ENCODE data around the gene RTN3.
"Not testable (repeated sequence)": the region's sequence is repeated elsewhere in the genome, so short reads cannot be mapped to it uniquely, and the experiment has no call there.

The RTN3 gene

DNA sequence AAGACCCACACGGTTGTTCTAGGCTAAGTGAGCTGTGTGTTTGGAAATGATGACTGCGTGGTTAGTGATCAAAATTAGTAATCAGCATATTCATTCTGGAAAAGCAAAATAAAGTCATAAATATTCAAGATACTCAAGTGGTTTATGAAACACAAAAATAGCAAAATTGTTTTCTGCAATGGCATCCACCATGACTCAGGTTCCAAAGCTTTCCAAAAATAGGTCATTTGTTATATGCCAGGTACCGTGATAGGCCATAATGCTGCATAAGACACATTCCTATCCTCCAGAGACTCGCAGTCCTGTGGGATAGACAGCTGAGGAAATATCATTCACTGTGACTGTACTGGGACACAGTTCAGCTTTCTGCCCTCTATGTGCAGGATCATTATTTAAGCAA, 7.7 kb upstream of the RTN3 start:
- DNase-seq: no peak
- intact Hi-C loops (cut with DNase I): no loop called here

DNA sequence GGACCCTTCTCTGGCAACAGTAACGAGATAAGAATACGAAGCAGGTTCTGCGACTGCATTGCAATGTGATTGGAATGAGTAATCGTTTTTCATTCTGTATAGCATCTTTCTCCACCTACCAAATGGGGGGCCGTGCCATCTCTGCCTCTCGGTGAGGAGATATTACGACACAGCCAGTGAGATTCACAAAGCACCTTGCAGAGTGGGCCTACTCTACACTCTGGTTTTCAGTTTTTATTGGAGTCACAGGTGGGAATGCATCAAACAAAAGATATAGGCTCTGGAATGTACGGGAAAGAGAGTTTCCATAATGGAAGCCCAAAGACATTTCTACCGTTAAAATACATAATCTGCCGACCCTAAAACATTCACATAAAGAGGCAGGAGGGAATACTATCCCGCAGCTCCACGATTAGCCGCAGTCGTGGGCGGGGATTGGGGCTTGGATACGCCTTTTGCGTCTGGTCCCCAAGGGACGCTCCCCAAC, 423 bp upstream of the RTN3 start:
- intact Hi-C loops (cut with DNase I): loop anchor here (1.0 to 5.0 kb wide), 4 partner anchors 10 to 131 kb away; partner anchors contain the start of genes ATL3 and SPINDOC
- peak; percentile 17 to 90 (median 50) for DNase-seq

DNA sequence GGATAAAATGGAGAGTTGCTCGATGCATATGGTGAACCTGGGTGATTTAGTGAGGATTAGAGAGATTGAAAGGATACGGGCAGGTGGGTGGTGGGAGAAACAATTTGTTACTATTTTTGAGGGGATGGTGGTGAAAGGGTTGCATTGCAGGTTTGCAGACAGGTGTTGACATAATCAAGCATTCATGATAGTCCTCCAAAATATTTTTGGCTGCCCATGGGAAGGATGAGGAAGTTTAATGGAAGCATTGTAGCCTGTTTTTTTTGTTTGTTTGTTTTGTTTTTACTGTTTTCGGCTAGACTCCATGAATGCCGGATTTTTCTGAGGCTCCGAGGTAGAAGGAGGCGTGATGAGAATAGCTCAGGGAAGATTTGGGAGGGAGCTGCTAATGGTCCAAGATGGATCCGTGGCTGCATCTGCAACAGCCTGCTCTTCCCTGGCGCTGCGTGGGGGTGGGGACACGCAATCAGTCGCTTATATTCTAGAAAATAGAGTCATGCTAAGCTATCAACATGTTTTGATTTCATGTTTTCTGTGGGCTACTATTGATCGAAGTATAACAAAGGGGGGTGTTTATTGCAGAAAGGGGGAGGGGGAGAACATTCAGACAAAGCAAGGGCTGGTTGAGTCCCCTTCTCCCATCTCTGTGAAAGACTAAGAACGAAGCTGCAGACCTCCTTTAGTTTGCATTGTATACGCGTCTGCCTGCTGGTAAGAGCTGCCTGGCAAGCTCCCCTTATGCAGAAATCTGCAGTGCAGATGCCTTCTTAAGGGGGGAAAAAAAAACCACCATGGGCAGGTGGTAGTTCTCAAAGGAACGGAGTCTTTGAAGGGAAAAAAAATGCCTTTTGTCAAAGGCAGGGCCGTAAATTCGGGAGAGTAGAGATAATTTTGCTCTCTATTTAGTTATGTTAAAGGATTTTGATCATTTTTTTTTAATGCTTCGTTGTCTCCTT, 1.0 kb downstream of the RTN3 start:
- intact Hi-C loops (cut with DNase I): loop anchor here (5.0 kb wide), 3 partner anchors 55 to 130 kb away; partner anchors contain the start of gene SPINDOC
- DNase-seq: peak; percentile 36 to 93 (median 65)

DNA sequence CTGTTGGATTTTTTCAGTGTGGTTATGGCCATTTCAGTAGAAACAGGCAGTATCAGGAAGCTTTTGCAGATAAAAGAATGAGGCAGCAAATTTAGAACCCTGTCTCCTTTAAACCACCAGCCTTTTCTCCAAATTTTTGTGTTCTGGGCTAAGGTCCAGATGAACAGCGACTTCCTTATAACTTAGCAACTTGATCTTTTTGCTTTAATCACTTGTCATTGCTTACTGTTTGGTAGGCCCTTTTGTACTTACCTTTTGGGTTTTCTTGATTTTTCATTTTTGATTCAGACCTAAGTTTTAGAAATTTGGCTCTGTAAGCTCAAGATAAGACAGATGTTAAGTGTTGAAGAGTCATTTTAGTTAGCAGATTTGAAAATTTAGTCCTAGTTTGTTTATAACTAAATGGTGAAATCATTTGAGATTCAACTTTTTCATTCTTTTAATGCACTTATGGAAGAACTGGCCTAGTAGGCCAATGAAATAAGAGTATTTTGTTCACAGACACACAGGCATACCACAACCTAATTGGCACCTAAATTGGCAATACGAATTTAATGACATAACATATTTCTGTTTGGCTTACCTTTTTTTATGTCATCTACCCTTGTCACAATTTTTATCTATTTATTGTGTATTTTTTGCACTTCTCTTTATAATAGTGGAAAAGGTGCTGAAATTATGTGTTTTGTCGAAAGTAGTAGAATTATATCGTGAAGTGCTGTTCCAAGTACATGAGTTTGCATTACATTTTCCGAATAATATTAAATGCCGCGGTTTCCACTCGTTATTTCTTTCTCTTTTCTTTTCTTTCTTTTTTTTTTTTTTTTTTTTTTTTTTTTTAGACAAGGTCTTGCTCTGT, 2.1 kb downstream of the RTN3 start:
- intact Hi-C loops (cut with DNase I): loop anchor here (5.0 kb wide), 3 partner anchors 54 to 129 kb away; partner anchors contain the start of gene SPINDOC
- DNase-seq: no peak

DNA sequence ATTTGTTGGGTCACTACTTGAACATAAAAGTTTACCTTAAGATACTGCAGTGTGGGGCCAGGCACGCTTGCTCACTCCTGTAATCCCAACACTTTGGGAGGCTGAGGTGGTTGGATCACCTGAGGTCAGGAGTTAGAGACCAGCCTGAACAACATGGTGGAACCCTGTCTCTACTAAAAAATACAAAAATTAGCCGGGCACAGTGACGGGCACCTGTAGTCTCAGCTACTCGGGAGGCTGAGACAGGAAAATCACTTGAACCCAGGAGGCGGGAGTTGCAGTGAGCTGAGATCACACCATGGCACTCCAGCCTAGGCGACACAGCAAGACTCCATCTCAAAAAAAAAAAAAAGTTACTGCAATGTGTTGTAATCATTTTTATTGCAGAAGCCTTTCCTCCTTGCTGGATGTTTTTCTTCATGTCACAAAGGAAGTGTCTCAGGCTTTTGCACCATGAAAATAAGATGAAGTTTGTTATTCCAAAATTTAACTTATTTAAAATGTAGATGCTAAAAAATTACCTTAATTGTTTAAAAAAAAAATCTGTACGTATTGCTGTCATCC, 3.9 kb downstream of the RTN3 start:
- intact Hi-C loops (cut with DNase I); DNase-seq: not testable (repeated sequence)

DNA sequence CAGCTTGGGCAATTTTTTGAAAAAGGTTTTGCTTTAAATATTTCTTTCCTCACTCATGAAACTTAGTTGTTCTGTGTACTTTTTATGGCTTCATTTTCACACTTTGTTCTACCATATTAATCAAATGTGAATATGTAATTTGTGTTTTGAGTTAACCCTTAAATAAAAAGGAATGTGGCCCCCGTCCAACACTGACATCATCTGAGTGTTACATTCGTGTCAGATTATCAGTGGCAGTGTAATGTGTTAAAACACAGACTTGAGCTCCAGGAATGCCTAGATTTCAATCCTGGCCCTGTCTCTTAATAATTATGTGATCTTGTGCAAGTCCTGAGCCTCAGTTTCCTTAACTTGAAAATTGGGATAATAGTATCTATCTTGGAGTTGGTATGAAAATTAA, 5.6 kb downstream of the RTN3 start:
- intact Hi-C loops (cut with DNase I): no loop called here
- no peak for DNase-seq

DNA sequence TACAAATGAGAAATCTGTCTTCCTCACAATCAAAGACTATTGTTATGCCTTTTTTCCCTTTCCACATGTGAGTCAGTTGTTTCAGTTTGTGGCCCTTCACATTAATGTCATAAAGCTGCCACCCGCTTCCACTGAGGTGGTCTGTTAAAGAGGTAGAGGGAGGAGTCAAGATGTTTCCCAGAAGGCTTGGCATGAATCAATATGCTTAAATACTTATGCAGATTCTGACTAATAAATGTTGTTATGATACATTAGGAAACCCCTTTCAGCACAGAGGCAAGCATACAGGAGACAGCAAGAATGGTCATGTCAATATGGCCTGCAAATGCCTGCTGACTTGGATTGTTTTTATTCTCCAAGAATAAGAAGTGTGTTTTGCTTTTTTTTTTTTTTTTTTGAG, 6.5 kb downstream of the RTN3 start:
- no peak for DNase-seq
- intact Hi-C loops (cut with DNase I): no loop called here

DNA sequence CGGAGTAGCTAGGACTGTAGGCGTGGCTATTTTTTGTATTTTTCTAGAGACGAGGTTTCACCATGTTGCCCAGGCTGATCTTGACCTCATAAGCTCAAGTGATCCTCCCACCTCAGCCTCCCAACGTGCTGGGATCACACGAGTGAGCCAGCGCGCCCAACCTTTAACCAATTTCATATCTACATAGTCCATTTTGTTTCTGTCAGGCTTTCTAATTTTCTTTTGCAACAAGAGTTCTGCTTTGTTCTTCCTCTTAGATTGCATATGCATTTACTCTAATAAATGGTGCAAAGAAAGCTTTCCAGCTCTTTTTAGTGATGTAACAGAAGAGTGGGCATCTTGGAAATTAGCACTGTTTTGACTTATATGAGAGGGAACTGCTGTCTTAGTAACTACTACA, 13.3 kb downstream of the RTN3 start:
- intact Hi-C loops (cut with DNase I): no loop called here
- no peak for DNase-seq

DNA sequence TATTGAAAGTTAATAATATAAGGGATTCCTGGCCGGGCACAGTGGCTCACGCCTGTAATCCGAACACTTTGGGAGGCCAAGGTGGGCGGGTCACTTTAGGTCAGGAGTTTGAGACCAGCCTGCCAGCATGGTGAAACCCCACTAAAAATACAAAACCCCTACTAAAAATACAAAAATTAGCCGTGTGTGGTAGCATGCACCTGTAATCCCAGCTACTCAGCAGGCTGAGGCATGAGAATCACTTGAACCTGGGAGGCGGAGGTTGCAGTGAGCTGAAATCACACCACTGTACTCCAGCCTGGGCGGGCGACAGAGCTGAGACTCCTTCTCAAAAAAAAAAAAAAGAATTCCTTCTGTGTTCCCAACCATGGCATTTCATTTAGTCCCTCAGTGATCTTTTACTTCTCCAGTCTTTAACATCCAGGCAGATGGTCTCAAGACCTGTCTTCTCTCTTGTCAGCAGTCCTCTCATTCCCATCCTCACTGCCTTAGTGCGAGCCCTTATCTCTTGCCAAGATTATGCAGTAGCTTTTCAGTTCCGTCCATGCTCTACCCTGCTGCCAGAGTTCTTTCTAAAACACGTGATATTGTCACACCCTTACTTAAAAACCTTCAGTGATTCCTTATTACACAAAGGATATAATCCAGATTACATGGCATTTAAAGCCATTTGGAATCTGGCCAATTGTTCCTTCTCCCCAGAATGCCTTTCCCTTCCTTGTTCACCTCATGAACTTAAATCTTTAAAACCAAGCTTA, 17.9 kb downstream of the RTN3 start:
- intact Hi-C loops (cut with DNase I): no loop called here
- no peak for DNase-seq

DNA sequence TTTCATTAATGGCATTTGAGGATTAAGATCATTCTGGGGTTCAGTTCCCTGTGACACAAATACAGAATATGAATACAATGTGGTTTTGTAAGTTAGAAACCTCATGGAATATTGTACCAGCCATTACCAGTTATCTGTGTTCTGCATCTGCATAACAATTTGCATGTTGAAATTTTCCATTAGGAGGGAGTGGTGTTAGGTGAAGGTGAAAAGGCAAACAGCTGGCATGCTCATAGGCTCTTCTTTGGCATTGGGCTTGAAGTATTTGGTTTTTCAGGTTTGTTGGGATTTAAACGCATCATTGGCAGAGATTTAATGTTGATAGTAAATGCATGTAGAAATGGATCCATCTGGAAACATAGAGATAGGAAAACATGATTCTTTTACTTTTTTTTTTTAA, 18.6 kb downstream of the RTN3 start:
- DNase-seq: no peak
- intact Hi-C loops (cut with DNase I): no loop called here

DNA sequence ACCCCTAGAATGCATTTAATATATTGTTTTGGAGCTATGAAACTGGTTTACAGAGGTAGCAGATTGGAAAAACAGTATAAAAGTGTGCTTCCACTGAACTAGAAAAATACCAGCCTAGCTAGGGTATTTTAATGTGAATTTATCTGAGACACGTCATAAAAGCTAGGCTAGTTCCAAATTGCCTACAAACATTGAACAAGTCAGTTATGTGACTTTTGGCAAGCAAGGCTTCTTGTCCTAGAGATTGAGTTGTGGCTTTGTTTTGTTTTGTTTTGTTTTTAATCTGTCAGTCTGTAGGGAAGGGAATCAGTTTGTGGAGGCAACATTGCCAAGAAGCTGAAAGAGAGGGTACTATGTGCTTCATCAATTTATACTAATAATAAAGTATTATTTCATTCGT, 24.2 kb downstream of the RTN3 start:
- intact Hi-C loops (cut with DNase I): no loop called here
- DNase-seq: no peak

DNA sequence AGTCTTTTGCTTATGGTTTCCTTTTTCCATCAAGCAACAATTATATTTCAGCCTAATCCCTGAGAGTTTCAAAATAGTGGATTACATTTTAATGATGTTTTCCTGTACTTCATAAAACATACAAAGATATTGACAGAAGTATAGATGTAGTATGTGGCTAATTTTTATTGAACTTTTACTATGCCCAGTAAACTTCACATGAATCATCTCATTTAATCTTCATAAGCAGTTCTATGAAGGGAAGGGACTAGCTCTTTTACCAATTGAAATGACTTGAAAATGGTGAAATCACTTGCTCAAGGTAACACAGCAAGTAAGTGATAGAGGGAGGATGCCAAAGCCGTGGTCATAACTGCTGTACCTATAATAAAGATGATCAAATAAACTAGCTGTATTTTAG, 27.5 kb downstream of the RTN3 start:
- intact Hi-C loops (cut with DNase I): no loop called here
- DNase-seq: no peak

DNA sequence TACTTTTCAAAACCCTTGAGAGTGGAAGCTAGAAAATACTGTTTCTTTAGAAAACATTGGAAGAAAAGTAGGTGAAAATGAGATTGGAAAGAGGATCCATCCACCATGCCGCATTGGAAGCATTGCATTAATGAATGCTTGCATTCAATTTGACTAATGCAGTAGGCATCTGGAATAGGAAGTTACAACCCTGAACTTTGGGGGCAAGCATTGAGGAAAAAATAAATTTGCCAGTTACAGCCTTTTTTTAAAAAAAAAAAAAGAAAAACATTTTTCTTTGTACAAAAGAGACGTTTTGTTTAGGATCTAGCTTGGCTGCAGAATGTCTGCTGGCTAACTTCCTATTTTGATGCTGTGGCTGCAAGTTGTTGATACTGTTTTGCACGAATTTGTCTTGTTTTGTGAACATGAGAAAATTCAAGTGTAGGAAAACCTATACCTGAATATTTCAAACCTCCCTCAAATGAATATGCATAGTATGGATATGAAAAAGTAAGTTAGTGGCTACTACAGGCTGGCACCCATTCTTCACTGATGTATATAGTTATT, 28.1 kb downstream of the RTN3 start:
- intact Hi-C loops (cut with DNase I): no loop called here
- no peak for DNase-seq

DNA sequence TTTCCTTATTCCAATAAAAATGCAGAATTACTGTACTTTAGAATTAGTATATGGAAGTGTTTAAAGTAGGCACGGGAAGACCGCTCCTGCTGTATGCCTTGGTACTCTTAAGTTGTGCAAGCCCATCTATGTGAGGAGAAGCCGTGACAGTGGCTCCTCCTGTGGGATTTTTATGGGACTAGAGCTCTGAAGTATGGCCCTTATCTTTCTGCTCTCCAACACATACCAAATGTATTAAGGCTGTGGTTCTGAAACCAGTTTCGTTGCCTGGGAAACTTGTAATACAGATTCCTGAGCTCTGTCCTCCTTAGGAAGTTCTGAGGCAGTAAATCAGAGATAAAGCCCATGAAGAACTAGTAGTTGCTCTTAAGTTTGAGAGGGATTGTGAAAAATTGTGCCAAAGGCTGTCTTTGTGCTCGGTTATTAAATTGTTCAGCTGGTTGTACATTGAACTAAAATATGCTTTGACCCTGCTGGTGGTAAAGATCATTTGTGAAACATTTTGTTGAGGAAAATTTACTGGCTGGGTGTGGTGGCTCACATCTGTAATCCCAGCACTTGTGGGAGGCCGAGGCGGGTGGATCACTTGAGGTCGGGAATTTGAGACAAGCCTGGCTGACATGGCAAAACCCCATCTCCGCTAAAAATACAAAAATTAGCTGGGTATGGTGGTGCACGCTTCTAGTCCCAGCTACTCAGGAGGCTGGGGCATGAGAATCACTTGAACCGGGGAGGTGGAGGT, 29.3 kb downstream of the RTN3 start:
- peak in 1 of 10 donors; percentile 55 for DNase-seq
- intact Hi-C loops (cut with DNase I): no loop called here

DNA sequence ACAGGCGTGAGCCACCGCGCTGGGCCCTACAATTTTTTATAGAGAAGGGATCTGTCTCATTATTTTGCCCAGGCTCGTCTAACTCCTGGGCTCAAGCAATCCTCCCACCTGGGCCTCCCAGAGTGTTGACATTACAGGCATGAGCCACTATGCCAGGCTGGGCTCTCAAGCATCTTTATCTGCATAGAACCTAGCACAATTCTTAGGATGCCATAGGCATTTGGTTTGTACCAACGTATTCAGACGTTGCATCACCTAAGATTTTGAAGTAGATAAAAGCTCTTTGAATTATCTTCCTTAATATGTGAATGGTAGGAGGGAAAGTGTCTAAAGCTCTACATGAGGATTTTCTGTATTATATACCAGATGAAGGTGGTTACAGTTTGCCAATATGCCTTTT, 30.5 kb downstream of the RTN3 start:
- intact Hi-C loops (cut with DNase I): no loop called here

DNA sequence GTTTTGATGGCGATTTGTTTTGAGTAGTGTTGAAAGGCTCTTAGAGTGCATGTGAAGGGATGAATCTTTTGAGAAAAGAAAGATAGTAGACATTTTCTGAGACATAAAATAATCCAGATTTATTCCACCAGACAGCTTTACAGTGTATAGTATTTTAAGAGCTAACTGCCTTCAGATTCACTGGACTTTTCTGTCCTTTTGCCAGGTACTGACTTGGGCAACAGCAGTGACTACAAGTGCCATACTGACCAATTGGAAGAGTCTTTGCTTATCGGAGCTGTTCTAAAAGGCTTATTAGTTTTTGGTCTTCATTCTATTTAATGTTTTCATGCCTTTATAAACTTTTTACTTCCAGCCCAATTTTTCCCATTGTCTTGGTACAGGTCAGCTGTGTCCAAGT, 32.5 kb downstream of the RTN3 start:
- intact Hi-C loops (cut with DNase I): no loop called here
- DNase-seq: no peak

More for the DNA sequence above, 30.5 kb downstream of the RTN3 start:
- DNase-seq: peak in 1 of 10 donors; percentile 31

DNA sequence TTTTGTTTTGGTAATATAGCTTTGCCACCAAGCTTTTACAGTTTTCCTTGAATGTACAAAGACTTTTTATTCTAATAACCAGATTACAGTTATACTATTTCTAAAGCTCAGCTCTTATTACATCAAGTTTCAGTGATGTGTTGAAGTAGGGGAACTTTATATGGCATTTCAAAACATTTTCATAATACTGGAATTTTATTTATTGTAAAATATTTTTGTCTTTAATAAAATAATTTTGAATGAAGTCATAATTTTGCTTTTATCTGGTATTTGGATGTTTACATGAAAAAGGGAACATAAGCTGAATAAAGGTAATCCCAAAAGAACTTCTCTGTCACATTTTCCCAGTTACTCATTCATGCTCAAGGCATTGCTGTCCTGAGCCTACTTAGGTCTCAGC, 34.7 kb downstream of the RTN3 start:
- intact Hi-C loops (cut with DNase I): no loop called here
- DNase-seq: no peak

DNA sequence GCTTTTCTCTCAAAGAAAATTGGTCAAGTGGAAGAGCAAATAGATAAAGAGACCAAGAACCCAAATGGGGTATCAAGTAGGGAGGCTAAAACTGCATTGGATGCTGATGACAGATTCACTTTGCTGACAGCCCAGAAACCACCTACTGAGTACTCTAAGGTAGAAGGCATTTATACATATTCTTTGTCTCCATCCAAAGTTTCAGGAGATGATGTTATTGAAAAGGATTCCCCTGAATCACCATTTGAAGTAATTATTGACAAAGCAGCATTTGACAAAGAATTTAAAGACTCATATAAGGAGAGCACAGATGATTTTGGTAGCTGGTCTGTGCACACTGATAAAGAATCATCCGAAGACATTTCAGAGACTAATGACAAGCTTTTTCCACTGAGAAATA, 37.7 kb downstream of the RTN3 start:
- no peak for DNase-seq
- intact Hi-C loops (cut with DNase I): no loop called here

DNA sequence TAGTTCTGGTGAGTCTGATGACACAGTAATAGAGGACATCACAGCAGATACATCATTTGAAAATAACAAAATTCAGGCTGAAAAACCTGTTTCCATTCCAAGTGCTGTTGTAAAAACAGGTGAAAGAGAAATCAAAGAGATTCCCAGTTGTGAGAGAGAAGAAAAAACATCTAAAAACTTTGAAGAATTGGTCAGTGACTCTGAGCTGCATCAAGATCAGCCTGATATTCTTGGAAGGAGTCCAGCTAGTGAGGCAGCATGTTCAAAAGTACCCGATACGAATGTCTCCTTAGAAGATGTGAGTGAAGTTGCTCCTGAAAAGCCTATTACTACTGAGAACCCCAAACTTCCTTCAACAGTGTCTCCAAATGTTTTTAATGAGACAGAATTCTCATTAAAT, 38.7 kb downstream of the RTN3 start:
- intact Hi-C loops (cut with DNase I): no loop called here

More for the DNA sequence above, 38.7 kb downstream of the RTN3 start:
- no peak for DNase-seq

All from posterior cingulate gyrus (tissue), 11 donors.